Retinal pigment epithelial cell (primary cell): Measurements from ENCODE around the gene CPNE2.
A peak's percentile ranks its signal among the peaks of the same experiment; 100 is the strongest.

Source experiments
- DNase-seq: peaks from one replicate; pipeline ENCODE4 v3.0.0-alpha.2; 2010; ENCODE audit warnings: low read depth
- H3K4me3 ChIP-seq: 2 replicates; pipeline ENCODE4 v1.5.1; 2011; ENCODE audit warnings: mild to moderate bottlenecking, low read length, control low read depth, moderate library complexity
- CTCF ChIP-seq: conservative IDR thresholded peaks from 2 replicates; pipeline ENCODE4 v1.5.1; 2011; ENCODE audit warnings: low read depth, low read length, control low read depth, inconsistent platforms

The CPNE2 gene

GRCh38 chr16:57146040-57146647, 53.8 kb downstream of the CPNE2 start:
- no peak for TF ChIP-seq CTCF
- DNase-seq = no peak
- no peak overlapping the region for H3K4me3 ChIP-seq

- no peak overlapping the region for H3K4me3 ChIP-seq
- no peak for DNase-seq
These were observed 54.4 kb downstream of the CPNE2 start for GRCh38 chr16:57146735-57147134.

GRCh38 chr16:57147381-57148221, 55.2 kb downstream of the CPNE2 start:
- TF ChIP-seq CTCF = no peak
- no peak overlapping the region for H3K4me3 ChIP-seq
- DNase-seq = no peak

More at GRCh38 chr16:57146735-57147134, 54.4 kb downstream of the CPNE2 start:
- TF ChIP-seq CTCF = peak; percentile 41

- no peak for TF ChIP-seq CTCF
- H3K4me3 ChIP-seq = no peak overlapping the region
- no peak for DNase-seq
These were observed 56.1 kb downstream of the CPNE2 start for GRCh38 chr16:57148481-57148880.

- TF ChIP-seq CTCF = no peak
These were observed 57.0 kb downstream of the CPNE2 start for GRCh38 chr16:57149391-57149790.

GRCh38 chr16:57150682-57151330, 58.4 kb downstream of the CPNE2 start:
- H3K4me3 ChIP-seq = no peak overlapping the region
- DNase-seq = peak; percentile 81
- no peak for TF ChIP-seq CTCF

More at GRCh38 chr16:57149391-57149790, 57.0 kb downstream of the CPNE2 start:
- H3K4me3 ChIP-seq = no peak overlapping the region
- no peak for DNase-seq

- H3K4me3 ChIP-seq = no peak overlapping the region
These were observed 59.0 kb downstream of the CPNE2 start for GRCh38 chr16:57151369-57151768.

More at GRCh38 chr16:57151369-57151768, 59.0 kb downstream of the CPNE2 start:
- TF ChIP-seq CTCF = no peak
- no peak for DNase-seq
